ENCODE data around the gene PIN1. TPM values are rescaled to one million over a fixed set of nuclear protein-coding genes. Genes with fewer than 3 reads are reported as not detected.

PIN1 gene
- total and polyA plus RNA-seq, 2 of the 13 experiments (the other 11 are each of a cell fraction or from before 2014, with no cell fraction given) = 31.9 to 72.0 TPM

- TF ChIP-seq, protein P1, sequence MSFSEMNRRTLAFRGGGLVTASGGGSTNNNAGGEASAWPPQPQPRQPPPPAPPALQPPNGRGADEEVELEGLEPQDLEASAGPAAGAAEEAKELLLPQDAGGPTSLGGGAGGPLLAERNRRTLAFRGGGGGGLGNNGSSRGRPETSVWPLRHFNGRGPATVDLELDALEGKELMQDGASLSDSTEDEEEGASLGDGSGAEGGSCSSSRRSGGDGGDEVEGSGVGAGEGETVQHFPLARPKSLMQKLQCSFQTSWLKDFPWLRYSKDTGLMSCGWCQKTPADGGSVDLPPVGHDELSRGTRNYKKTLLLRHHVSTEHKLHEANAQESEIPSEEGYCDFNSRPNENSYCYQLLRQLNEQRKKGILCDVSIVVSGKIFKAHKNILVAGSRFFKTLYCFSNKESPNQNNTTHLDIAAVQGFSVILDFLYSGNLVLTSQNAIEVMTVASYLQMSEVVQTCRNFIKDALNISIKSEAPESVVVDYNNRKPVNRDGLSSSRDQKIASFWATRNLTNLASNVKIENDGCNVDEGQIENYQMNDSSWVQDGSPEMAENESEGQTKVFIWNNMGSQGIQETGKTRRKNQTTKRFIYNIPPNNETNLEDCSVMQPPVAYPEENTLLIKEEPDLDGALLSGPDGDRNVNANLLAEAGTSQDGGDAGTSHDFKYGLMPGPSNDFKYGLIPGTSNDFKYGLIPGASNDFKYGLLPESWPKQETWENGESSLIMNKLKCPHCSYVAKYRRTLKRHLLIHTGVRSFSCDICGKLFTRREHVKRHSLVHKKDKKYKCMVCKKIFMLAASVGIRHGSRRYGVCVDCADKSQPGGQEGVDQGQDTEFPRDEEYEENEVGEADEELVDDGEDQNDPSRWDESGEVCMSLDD (CRISPR knock-in tag; IDR thresholded peaks at IDR 0.05; ENCODE audit: borderline replicate concordance) = 0 out of 2 replicates have a peak, but pooled peaks have one; percentile 5
- no peak for TF ChIP-seq FIP1L1 (IDR thresholded peaks at IDR 0.05; ENCODE audit: borderline replicate concordance, insufficient read depth, low read depth, low read length)
- no peak for TF ChIP-seq ZBTB8A (CRISPR knock-in tag; IDR thresholded peaks at IDR 0.05; ENCODE audit: borderline replicate concordance, low read depth)
- peak; percentile 85; the same call in 1 of the 2 replicates for TF ChIP-seq ZNF225 (CRISPR knock-in tag; IDR thresholded peaks at IDR 0.05)
- TF ChIP-seq EZH2 (conservative IDR thresholded peaks at IDR 0.05; ENCODE audit: low read depth, low read length) = no peak
- TF ChIP-seq SNAI1 (CRISPR knock-in tag; IDR thresholded peaks at IDR 0.05; ENCODE audit: borderline replicate concordance) = no peak
- TF ChIP-seq NAIF1 (CRISPR knock-in tag; IDR thresholded peaks at IDR 0.05; ENCODE audit: borderline replicate concordance) = no peak
- no peak for TF ChIP-seq ZNF562 (CRISPR knock-in tag; IDR thresholded peaks at IDR 0.05; ENCODE audit: borderline replicate concordance)
- TF ChIP-seq ISL2 (CRISPR knock-in tag; IDR thresholded peaks at IDR 0.05) = peak; percentile 11; the same call in 1 of the 2 replicates
- TF ChIP-seq, protein P2, sequence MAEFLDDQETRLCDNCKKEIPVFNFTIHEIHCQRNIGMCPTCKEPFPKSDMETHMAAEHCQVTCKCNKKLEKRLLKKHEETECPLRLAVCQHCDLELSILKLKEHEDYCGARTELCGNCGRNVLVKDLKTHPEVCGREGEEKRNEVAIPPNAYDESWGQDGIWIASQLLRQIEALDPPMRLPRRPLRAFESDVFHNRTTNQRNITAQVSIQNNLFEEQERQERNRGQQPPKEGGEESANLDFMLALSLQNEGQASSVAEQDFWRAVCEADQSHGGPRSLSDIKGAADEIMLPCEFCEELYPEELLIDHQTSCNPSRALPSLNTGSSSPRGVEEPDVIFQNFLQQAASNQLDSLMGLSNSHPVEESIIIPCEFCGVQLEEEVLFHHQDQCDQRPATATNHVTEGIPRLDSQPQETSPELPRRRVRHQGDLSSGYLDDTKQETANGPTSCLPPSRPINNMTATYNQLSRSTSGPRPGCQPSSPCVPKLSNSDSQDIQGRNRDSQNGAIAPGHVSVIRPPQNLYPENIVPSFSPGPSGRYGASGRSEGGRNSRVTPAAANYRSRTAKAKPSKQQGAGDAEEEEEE (CRISPR knock-in tag; IDR thresholded peaks at IDR 0.05; ENCODE audit: borderline replicate concordance) = no peak
- TF ChIP-seq ZSCAN30 (CRISPR knock-in tag; IDR thresholded peaks at IDR 0.05) = no peak
- no peak for TF ChIP-seq NR2F1 (CRISPR knock-in tag; IDR thresholded peaks at IDR 0.05)
- TF ChIP-seq ZNF792 (CRISPR knock-in tag; IDR thresholded peaks at IDR 0.05) = no peak
- no peak; the same call in 1 of the 2 replicates for TF ChIP-seq ZNF331 (CRISPR knock-in tag; IDR thresholded peaks at IDR 0.05)
- no peak for TF ChIP-seq IRX3 (CRISPR knock-in tag; IDR thresholded peaks at IDR 0.05; ENCODE audit: borderline replicate concordance, low read depth)
- 0 out of 2 replicates have a peak, but pooled peaks have one; percentile 61 for TF ChIP-seq MYPOP (CRISPR knock-in tag; IDR thresholded peaks at IDR 0.05)
- no peak for TF ChIP-seq HDAC6 (IDR thresholded peaks at IDR 0.05; ENCODE audit: low read depth, low read length)
- TF ChIP-seq ZNF432 (CRISPR knock-in tag; IDR thresholded peaks at IDR 0.05; ENCODE audit: borderline replicate concordance) = no peak
- TF ChIP-seq ZNF337 (CRISPR knock-in tag; IDR thresholded peaks at IDR 0.05; ENCODE audit: borderline replicate concordance, low read depth) = no peak
- TF ChIP-seq, protein P3, sequence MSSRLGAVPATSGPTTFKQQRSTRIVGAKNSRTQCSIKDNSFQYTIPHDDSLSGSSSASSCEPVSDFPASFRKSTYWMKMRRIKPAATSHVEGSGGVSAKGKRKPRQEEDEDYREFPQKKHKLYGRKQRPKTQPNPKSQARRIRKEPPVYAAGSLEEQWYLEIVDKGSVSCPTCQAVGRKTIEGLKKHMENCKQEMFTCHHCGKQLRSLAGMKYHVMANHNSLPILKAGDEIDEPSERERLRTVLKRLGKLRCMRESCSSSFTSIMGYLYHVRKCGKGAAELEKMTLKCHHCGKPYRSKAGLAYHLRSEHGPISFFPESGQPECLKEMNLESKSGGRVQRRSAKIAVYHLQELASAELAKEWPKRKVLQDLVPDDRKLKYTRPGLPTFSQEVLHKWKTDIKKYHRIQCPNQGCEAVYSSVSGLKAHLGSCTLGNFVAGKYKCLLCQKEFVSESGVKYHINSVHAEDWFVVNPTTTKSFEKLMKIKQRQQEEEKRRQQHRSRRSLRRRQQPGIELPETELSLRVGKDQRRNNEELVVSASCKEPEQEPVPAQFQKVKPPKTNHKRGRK (CRISPR knock-in tag; IDR thresholded peaks at IDR 0.05) = no peak
- TF ChIP-seq POLR2A (IDR thresholded peaks at IDR 0.05; ENCODE audit: insufficient read depth in 1 of 2, low read depth in 2 of 2, low read length in 2 of 2) = peak; percentile 94 to 97
- peak; percentile 15; the same call in 1 of the 2 replicates for TF ChIP-seq MTA1 (CRISPR knock-in tag; IDR thresholded peaks at IDR 0.05; ENCODE audit: borderline replicate concordance)
Measured at GRCh38 chr19:9818734-9819595, 16.2 kb upstream of the PIN1 start, which contains the start of gene FBXL12 (continued).
